ENCODE results near the gene COL12A1.

The COL12A1 gene

GRCh38 chr6:75176076-75176582 is 29.7 kb downstream of the COL12A1 start:
- DNase-seq: no peak

DNA sequence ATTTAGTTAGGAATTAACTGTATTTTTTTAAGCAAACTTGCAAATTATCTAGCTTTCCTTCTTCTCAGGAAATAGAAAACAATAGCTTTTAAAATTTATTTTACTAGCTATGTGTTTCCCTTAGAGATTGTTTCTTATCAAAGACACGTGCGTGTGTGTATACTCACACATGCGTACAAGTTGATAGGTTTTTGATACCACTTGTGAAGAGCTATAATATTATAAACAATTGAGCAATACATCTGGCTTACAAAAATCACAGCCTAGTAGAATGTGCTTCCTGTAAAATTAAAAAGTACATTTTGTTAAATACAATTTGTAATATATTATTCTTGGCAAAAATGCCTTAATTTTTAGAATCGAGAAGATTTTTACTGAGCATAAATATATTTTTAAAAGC is 33.9 kb downstream of the COL12A1 start:
- no peak for DNase-seq

GRCh38 chr6:75171567-75171966 is 34.3 kb downstream of the COL12A1 start:
- no peak for DNase-seq

- no peak for DNase-seq
These were observed 34.9 kb downstream of the COL12A1 start for GRCh38 chr6:75170691-75171560.

DNA sequence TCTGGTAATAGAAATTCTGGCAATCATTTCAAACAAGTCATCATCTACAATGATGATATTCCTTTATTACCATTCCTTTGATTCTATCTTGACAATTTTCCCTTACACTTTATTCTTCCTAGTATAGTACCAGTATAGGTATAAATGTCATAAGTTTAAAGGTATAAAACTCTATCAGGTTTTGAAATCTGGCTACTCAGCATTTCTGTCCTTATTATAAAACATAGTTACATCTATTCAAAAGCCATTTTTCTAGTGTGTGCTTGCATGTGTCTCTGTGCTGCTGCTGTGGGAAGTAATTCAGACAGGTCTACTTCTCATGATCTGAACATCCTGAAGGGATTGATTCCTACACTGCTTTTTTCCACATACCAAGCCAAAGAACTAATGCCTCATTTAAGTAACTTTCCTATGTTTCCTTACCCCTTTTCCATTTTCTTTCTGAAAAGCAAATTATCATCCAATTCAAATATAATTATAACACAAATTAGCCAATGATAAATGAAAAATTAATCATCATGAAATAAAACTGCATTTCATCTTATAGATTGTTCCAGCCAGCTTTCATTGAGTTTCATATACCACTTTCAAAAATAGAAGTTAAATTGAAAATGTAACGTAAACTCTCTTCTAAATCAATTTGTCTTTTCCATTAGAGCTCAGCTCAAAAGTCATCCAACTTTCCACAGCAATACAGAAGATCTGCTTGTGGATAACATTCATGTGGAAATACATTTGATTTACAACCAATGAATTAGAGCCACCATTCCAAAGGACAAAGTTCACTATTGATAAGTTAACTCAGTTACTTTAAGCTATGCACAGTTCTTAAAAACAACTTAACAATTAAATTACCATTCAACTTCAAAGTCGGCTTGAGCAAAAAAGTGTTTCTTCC is 35.9 kb downstream of the COL12A1 start:
- no peak for DNase-seq

- no peak for DNase-seq
These were observed 38.0 kb downstream of the COL12A1 start for GRCh38 chr6:75167851-75168250.

- no peak for DNase-seq
These were observed 38.5 kb downstream of the COL12A1 start for GRCh38 chr6:75167325-75167724.

DNA sequence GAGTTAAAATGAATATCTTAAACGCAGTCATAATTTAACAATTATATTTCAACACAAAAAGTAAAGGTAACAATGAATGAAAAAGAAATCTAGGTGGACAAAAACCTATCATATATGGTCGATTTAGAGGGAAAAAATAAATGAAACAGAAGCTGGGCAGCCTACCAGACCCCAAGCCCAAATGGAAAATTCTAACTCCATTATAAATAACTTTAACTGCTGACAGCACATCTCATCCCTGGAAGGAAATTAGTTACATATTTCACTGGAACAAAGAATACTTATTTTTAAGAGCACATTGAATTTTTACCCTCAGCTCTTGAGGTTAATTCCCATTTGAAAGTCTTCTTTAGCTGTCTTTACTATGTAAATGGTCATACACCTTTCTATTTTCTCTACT is 39.1 kb downstream of the COL12A1 start:
- no peak for DNase-seq

- no peak for DNase-seq
These were observed 39.6 kb downstream of the COL12A1 start for GRCh38 chr6:75166236-75166635.

GRCh38 chr6:75158176-75158575 is 47.7 kb downstream of the COL12A1 start:
- DNase-seq: no peak

GRCh38 chr6:75157336-75157735 is 48.5 kb downstream of the COL12A1 start:
- no peak for DNase-seq

GRCh38 chr6:75156186-75156878 is 49.5 kb downstream of the COL12A1 start:
- DNase-seq: no peak

GRCh38 chr6:75155631-75156030 is 50.2 kb downstream of the COL12A1 start:
- DNase-seq: no peak

GRCh38 chr6:75154973-75155372 is 50.9 kb downstream of the COL12A1 start:
- DNase-seq: no peak

GRCh38 chr6:75150685-75151412 is 55.0 kb downstream of the COL12A1 start:
- DNase-seq: no peak

GRCh38 chr6:75149696-75150095 is 56.2 kb downstream of the COL12A1 start:
- no peak for DNase-seq

DNA sequence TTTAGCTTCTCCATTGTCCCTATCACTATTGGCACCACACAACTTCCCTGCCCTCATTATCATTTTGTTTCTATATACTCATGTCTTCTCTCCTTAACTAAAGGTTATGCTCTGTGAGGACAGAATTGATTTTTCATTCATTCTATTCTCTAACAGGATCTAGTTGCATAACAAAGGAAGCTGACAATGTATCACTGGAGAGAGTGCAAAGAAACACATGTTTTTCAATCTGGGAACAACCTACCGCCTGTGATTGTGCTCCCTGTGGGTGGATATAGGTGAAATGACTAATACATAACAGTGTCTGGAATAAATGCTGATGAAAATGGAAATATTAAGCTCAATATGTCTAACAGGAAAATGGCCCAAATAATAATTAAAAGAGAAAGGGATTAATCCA is 56.6 kb downstream of the COL12A1 start:
- DNase-seq: no peak

- DNase-seq: no peak
These were observed 58.3 kb downstream of the COL12A1 start for GRCh38 chr6:75147512-75147911.

DNA sequence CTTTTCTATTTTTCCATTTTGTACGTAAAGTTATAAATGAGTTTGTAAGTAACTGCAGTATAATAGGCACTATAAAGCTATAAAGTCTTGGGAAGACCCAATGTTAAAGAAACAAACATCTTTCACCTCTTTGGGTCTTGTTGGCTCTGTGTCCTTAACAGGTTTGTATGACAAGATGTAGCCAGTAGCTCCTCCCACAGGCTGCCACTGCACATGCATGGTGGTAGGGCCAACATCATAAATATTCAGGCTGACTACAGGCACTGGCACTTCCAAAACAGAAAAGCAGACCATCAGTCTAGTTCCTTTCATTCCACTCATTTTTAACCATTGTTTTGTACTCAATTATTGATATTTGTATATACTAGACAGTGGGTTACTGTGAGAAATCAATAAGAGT is 59.9 kb downstream of the COL12A1 start:
- DNase-seq: no peak

GRCh38 chr6:75145211-75145610 is 60.6 kb downstream of the COL12A1 start:
- no peak for DNase-seq

DNA sequence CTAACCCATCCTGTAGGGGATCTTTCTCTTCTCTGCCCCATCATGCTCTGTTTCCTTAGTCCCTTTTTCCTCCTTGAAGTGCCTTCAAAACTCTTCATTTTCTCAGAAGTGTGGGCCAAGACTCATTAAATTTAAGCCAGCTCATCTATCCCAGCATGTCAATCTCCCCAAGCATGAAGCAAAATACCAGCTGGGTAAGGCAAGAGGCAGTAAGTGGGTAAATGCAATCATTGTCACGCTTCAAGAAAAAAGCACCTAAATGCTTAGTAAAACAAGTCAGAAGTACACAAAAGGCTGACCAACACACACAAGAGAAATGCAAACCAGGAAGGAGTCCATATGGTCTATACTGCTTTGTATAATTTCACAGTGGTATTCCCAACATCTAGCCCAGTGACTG is 61.5 kb downstream of the COL12A1 start:
- no peak for DNase-seq

DNA sequence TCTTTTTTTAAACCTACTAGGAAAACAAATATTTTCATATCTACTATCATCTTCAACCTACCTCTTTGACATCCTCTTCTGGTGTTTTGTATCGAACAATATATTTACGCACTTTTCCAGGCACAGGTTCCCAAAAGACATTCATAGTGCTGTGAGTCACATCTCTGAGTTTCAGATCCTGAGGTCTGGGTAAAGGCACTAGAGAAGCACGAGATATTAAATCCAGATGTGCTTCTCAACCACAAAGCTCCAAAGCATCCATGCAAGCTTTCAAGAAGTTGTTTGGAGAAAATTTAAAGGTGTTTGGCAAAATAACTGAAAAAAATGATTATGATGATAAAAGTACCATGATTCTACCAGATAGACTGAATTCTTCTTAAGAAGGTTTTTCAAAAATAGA is 62.7 kb downstream of the COL12A1 start:
- no peak for DNase-seq

Data from stimulated activated CD4-positive, alpha-beta T cell treated with anti-CD3 and anti-CD28 coated beads, Interleukin-4, amount 100 ng/mL, for 1 hour (primary cell).